NCI-H226 (cell line): ENCODE results near the gene MN1.
"Not testable (repeated sequence)": the region's sequence is repeated elsewhere in the genome, so short reads cannot be mapped to it uniquely, and the experiment has no call there.

Experiments used
- DNase-seq: peaks from one replicate; pipeline ENCODE4 v3.0.0-alpha.2; 2015

MN1 gene

GRCh38 chr22:27756212-27756660 is 45.3 kb downstream of the MN1 start:
- no peak for DNase-seq

- DNase-seq: no peak
Observed at GRCh38 chr22:27755521-27756211, 45.9 kb downstream of the MN1 start.

- DNase-seq: no peak
Observed at GRCh38 chr22:27754888-27755480, 46.6 kb downstream of the MN1 start.

- DNase-seq: no peak
Observed at GRCh38 chr22:27754247-27754887, 47.2 kb downstream of the MN1 start.

- DNase-seq: peak; percentile 54
Observed at GRCh38 chr22:27752771-27753170, 48.8 kb downstream of the MN1 start.

- DNase-seq: no peak
Observed at GRCh38 chr22:27752141-27752540, 49.4 kb downstream of the MN1 start.

- DNase-seq: no peak
Observed at GRCh38 chr22:27751277-27752070, 50.1 kb downstream of the MN1 start.

GRCh38 chr22:27750584-27751265 is 50.8 kb downstream of the MN1 start:
- DNase-seq: no peak

GRCh38 chr22:27749597-27750225 is 51.8 kb downstream of the MN1 start:
- peak; percentile 7 for DNase-seq

- peak; percentile 32 for DNase-seq
Observed at GRCh38 chr22:27748751-27749191, 52.8 kb downstream of the MN1 start.

GRCh38 chr22:27748349-27748748 is 53.2 kb downstream of the MN1 start:
- no peak for DNase-seq

- DNase-seq: peak; percentile 12
Observed at GRCh38 chr22:27747396-27748221, 53.9 kb downstream of the MN1 start.

- DNase-seq: no peak
Observed at GRCh38 chr22:27746918-27747317, 54.6 kb downstream of the MN1 start.

GRCh38 chr22:27745809-27746208 is 55.7 kb downstream of the MN1 start:
- no peak for DNase-seq

- no peak for DNase-seq
Observed at GRCh38 chr22:27745154-27745553, 56.4 kb downstream of the MN1 start.

GRCh38 chr22:27744078-27744477 is 57.5 kb downstream of the MN1 start:
- DNase-seq: not testable (repeated sequence)

GRCh38 chr22:27740202-27740748 is 61.3 kb downstream of the MN1 start:
- no peak for DNase-seq

GRCh38 chr22:27737521-27737920 is 64.0 kb downstream of the MN1 start:
- DNase-seq: no peak

GRCh38 chr22:27734066-27734465 is 67.5 kb downstream of the MN1 start:
- DNase-seq: no peak

- no peak for DNase-seq
Observed at GRCh38 chr22:27732841-27733240, 68.7 kb downstream of the MN1 start.

GRCh38 chr22:27732391-27732790 is 69.2 kb downstream of the MN1 start:
- no peak for DNase-seq
